ENCODE data around the gene UGT1A6.

The UGT1A6 gene

GRCh38 chr2:233811732-233812131 lies 119.0 kb downstream of the UGT1A6 start:
- TF ChIP-seq TCF12 (IDR thresholded peaks at IDR 0.05; ENCODE audit: low read depth), result no peak
- no peak for TF ChIP-seq FOXM1 (IDR thresholded peaks at IDR 0.05; ENCODE audit: borderline replicate concordance, low read depth)
- TF ChIP-seq TAF1 (IDR thresholded peaks at IDR 0.05; ENCODE audit: low read depth), result no peak
- TF ChIP-seq NFIC (IDR thresholded peaks at IDR 0.05), result no peak
- no peak for TF ChIP-seq YY1 (IDR thresholded peaks at IDR 0.05; ENCODE audit: low read depth)

GRCh38 chr2:233813236-233814055 lies 120.8 kb downstream of the UGT1A6 start:
- no peak for TF ChIP-seq EP300 (IDR thresholded peaks at IDR 0.05; ENCODE audit: borderline replicate concordance)
- no peak for TF ChIP-seq TEAD4 (IDR thresholded peaks at IDR 0.05)

GRCh38 chr2:233814056-233814835 lies 121.6 kb downstream of the UGT1A6 start:
- TF ChIP-seq TAF1 (IDR thresholded peaks at IDR 0.05; ENCODE audit: low read depth) (no peak), USF1 (IDR thresholded peaks at IDR 0.05) (peak; percentile 92)

- TF ChIP-seq TEAD4 (IDR thresholded peaks at IDR 0.05) (no peak), TCF12 (IDR thresholded peaks at IDR 0.05; ENCODE audit: low read depth) (no peak), RAD21 (IDR thresholded peaks at IDR 0.05; ENCODE audit: low read depth) (no peak), EP300 (IDR thresholded peaks at IDR 0.05; ENCODE audit: borderline replicate concordance) (no peak), FOXM1 (IDR thresholded peaks at IDR 0.05; ENCODE audit: borderline replicate concordance, low read depth) (no peak), TAF1 (IDR thresholded peaks at IDR 0.05; ENCODE audit: low read depth) (no peak), ZBTB7A (IDR thresholded peaks at IDR 0.05; ENCODE audit: low read depth) (no peak)
These were observed 123.2 kb downstream of the UGT1A6 start for GRCh38 chr2:233815861-233816260.

GRCh38 chr2:233816334-233816733 lies 123.6 kb downstream of the UGT1A6 start:
- TF ChIP-seq RAD21 (IDR thresholded peaks at IDR 0.05; ENCODE audit: low read depth) (no peak), MAX (IDR thresholded peaks at IDR 0.05) (no peak), YY1 (IDR thresholded peaks at IDR 0.05; ENCODE audit: low read depth) (no peak), TCF12 (IDR thresholded peaks at IDR 0.05; ENCODE audit: low read depth) (no peak), ZBTB7A (IDR thresholded peaks at IDR 0.05; ENCODE audit: low read depth) (no peak), NFIC (IDR thresholded peaks at IDR 0.05) (no peak), CREB1 (IDR thresholded peaks at IDR 0.05; ENCODE audit: low read depth) (no peak), TEAD4 (IDR thresholded peaks at IDR 0.05) (no peak), EGR1 (IDR thresholded peaks at IDR 0.05) (no peak), USF1 (IDR thresholded peaks at IDR 0.05) (no peak), CEBPB (IDR thresholded peaks at IDR 0.05) (no peak), EP300 (IDR thresholded peaks at IDR 0.05; ENCODE audit: borderline replicate concordance) (no peak), FOXM1 (IDR thresholded peaks at IDR 0.05; ENCODE audit: borderline replicate concordance, low read depth) (no peak), TAF1 (IDR thresholded peaks at IDR 0.05; ENCODE audit: low read depth) (no peak)
- TF ChIP-seq, protein P1, sequence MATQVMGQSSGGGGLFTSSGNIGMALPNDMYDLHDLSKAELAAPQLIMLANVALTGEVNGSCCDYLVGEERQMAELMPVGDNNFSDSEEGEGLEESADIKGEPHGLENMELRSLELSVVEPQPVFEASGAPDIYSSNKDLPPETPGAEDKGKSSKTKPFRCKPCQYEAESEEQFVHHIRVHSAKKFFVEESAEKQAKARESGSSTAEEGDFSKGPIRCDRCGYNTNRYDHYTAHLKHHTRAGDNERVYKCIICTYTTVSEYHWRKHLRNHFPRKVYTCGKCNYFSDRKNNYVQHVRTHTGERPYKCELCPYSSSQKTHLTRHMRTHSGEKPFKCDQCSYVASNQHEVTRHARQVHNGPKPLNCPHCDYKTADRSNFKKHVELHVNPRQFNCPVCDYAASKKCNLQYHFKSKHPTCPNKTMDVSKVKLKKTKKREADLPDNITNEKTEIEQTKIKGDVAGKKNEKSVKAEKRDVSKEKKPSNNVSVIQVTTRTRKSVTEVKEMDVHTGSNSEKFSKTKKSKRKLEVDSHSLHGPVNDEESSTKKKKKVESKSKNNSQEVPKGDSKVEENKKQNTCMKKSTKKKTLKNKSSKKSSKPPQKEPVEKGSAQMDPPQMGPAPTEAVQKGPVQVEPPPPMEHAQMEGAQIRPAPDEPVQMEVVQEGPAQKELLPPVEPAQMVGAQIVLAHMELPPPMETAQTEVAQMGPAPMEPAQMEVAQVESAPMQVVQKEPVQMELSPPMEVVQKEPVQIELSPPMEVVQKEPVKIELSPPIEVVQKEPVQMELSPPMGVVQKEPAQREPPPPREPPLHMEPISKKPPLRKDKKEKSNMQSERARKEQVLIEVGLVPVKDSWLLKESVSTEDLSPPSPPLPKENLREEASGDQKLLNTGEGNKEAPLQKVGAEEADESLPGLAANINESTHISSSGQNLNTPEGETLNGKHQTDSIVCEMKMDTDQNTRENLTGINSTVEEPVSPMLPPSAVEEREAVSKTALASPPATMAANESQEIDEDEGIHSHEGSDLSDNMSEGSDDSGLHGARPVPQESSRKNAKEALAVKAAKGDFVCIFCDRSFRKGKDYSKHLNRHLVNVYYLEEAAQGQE (IDR thresholded peaks at IDR 0.05; ENCODE audit: low read depth), result no peak

GRCh38 chr2:233816771-233817170 lies 124.1 kb downstream of the UGT1A6 start:
- TF ChIP-seq EGR1 (IDR thresholded peaks at IDR 0.05) (no peak), ZBTB7A (IDR thresholded peaks at IDR 0.05; ENCODE audit: low read depth) (no peak), CEBPB (IDR thresholded peaks at IDR 0.05) (no peak), FOXM1 (IDR thresholded peaks at IDR 0.05; ENCODE audit: borderline replicate concordance, low read depth) (no peak)

GRCh38 chr2:233817361-233817911 lies 124.7 kb downstream of the UGT1A6 start:
- TF ChIP-seq CEBPB (IDR thresholded peaks at IDR 0.05) (no peak), MAX (IDR thresholded peaks at IDR 0.05) (no peak), ZBTB7A (IDR thresholded peaks at IDR 0.05; ENCODE audit: low read depth) (no peak), EP300 (IDR thresholded peaks at IDR 0.05; ENCODE audit: borderline replicate concordance) (no peak), USF1 (IDR thresholded peaks at IDR 0.05) (no peak), TCF12 (IDR thresholded peaks at IDR 0.05; ENCODE audit: low read depth) (no peak), EGR1 (IDR thresholded peaks at IDR 0.05) (no peak), RAD21 (IDR thresholded peaks at IDR 0.05; ENCODE audit: low read depth) (no peak), CREB1 (IDR thresholded peaks at IDR 0.05; ENCODE audit: low read depth) (no peak), TAF1 (IDR thresholded peaks at IDR 0.05; ENCODE audit: low read depth) (no peak), FOXM1 (IDR thresholded peaks at IDR 0.05; ENCODE audit: borderline replicate concordance, low read depth) (no peak), TEAD4 (IDR thresholded peaks at IDR 0.05) (no peak), NFIC (IDR thresholded peaks at IDR 0.05) (no peak), YY1 (IDR thresholded peaks at IDR 0.05; ENCODE audit: low read depth) (no peak)
- TF ChIP-seq, protein P1 (IDR thresholded peaks at IDR 0.05; ENCODE audit: low read depth), result no peak
